ENCODE measurements around the gene LRIG1.

Gene LRIG1

DNA sequence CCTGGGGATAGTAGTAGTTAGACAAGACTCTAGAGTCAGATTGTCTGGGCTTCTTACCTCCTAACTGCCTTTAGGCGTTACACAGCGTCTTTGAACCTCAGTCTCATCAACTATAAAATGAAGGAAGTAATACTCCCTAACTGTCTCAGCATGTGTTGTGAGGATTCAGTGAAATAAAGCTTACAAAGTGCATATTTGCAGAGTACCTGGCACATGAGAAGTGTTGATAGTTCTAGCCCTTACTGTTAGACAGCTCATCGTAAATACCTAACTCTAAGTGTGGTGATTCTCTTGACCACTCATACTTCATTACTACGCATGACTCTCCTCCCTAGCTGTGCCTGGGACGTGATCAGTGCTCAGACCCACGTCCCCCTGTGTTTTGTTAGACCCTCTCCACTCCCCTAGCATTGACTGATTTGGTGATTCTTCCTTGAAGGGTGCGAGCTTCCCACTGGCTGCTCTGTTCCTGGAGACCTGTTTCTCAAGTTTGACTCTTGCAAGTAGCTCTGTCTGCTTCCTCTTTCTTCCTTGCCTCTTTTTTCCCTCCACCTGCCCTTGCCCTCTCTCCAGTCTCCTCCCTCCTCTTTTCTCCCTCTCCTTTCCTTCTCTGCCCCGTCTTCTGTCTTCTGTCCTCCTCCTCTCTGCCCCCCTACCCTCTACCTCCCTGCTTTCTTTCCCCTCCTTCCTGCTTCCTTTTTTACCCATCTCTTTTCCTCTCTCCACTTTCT lies 155.8 kb downstream of the LRIG1 start:
- H3K27ac ChIP-seq (ENCODE audit: low read depth, low read length, severe bottlenecking), result no peak overlapping the region
- H3K9me3 ChIP-seq (ENCODE audit: control insufficient read depth, low read length), result no peaks in the 10 kb centered on the region
- no peak overlapping the region for H3K4me3 ChIP-seq (ENCODE audit: extremely low read depth, insufficient read depth, low read length, poor library complexity, severe bottlenecking)
- no peaks in the 10 kb centered on the region for H3K36me3 ChIP-seq (ENCODE audit: control insufficient read depth, insufficient read depth, low read length)
- no peaks in the 10 kb centered on the region for H3K4me1 ChIP-seq (ENCODE audit: control insufficient read depth, insufficient read depth, low read length, poor library complexity, severe bottlenecking)
- 82 to 86% methylated on average over 6 to 8 of the region's 8 CpGs for WGBS, 2 experiments (ENCODE audit: insufficient coverage in 2 of 2)

DNA sequence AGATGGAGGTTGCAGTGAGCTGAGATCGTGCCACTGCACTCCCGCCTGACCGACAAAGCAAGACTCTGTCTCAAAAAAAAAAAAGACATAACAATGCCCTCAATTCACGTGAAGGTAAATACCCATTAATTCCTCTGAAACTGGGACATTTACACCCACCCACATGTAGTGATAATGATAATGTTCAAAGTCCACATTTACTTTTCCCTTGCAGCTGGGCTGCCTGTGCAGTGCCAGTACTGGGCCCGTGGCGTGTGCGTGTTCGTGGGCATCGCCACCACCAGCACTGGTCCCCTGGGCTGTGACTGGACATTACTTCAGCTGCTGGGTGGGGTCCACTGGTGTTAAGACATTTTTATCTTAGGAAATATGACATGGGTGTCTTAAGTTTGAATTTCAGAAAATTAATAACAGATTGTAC lies 156.4 kb downstream of the LRIG1 start:
- 93 to 100% methylated on average over 3 to 5 of the region's 9 CpGs for WGBS, 2 experiments (ENCODE audit: insufficient coverage in 2 of 2)
- H3K4me3 ChIP-seq (ENCODE audit: extremely low read depth, insufficient read depth, low read length, poor library complexity, severe bottlenecking), result no peak overlapping the region
- H3K4me1 ChIP-seq (ENCODE audit: control insufficient read depth, insufficient read depth, low read length, poor library complexity, severe bottlenecking), result no peaks in the 10 kb centered on the region

GRCh38 chr3:66342717-66343356 lies 158.0 kb downstream of the LRIG1 start:
- Histone ChIP-seq H3K27ac (ENCODE audit: low read depth, low read length, severe bottlenecking) (no peak overlapping the region), H3K9me3 (ENCODE audit: control insufficient read depth, low read length) (no peaks in the 10 kb centered on the region), H3K4me1 (ENCODE audit: control insufficient read depth, insufficient read depth, low read length, poor library complexity, severe bottlenecking) (no peaks in the 10 kb centered on the region), H3K4me3 (ENCODE audit: extremely low read depth, insufficient read depth, low read length, poor library complexity, severe bottlenecking) (no peak overlapping the region), H3K36me3 (ENCODE audit: control insufficient read depth, insufficient read depth, low read length) (no peaks in the 10 kb centered on the region)
- WGBS, 2 experiments (ENCODE audit: insufficient coverage in 2 of 2), result 90 to 97% methylated on average over 5 to 6 of the region's 8 CpGs

More for the DNA sequence above, 156.4 kb downstream of the LRIG1 start:
- H3K27ac ChIP-seq (ENCODE audit: low read depth, low read length, severe bottlenecking), result no peak overlapping the region
- H3K36me3 ChIP-seq (ENCODE audit: control insufficient read depth, insufficient read depth, low read length), result no peaks in the 10 kb centered on the region
- no peaks in the 10 kb centered on the region for H3K9me3 ChIP-seq (ENCODE audit: control insufficient read depth, low read length)

DNA sequence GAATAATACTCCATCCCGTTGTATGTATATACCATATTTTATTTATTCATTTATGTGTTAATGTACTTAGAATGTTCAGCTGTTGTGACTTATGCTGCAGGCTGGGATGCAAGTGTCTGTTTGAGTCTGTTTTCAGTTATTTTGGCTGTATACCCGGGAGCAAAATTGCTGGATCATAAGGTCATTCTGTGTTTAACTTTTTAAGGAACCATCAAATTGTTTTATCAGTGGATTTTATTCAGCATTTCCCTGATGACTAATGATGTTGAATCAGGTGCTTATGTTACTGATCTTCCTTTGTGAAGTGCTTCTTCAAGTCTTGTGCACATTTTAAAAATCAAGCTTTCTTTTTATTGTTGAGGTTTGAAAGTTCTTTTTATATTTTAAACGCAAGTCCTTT lies 161.9 kb downstream of the LRIG1 start:
- Histone ChIP-seq H3K4me1 (ENCODE audit: control insufficient read depth, insufficient read depth, low read length, poor library complexity, severe bottlenecking) (no peaks in the 10 kb centered on the region), H3K36me3 (ENCODE audit: control insufficient read depth, insufficient read depth, low read length) (no peaks in the 10 kb centered on the region), H3K27ac (ENCODE audit: low read depth, low read length, severe bottlenecking) (no peak overlapping the region), H3K4me3 (ENCODE audit: extremely low read depth, insufficient read depth, low read length, poor library complexity, severe bottlenecking) (no peak overlapping the region), H3K9me3 (ENCODE audit: control insufficient read depth, low read length) (no peaks in the 10 kb centered on the region)
- 100% methylated on average over 1 of the region's 3 CpGs; no CpG with 5 or more reads in 1 of the 2 experiments for WGBS, 2 experiments (ENCODE audit: insufficient coverage in 2 of 2)

DNA sequence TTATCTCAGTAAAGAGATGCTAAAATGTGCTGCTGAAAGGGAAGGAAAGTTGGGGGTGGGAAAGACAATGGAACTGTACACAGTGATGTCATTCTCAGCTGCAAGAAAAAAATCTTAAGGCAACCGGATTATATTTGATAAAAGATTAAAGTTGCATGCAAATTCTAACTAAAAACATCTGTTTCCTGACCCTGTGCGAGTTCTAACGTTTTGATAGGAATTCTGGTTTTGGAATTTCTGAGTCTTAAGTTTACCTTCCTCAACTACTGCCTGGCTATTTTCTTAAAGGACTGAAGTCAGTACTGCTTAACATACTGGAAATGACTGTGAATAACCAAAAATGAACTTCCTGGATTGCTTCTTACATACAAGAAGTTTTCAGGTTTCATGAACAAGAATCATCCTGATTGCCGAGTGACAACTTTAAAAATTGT lies 164.5 kb downstream of the LRIG1 start:
- Histone ChIP-seq H3K27ac (ENCODE audit: low read depth, low read length, severe bottlenecking) (no peak overlapping the region), H3K36me3 (ENCODE audit: control insufficient read depth, insufficient read depth, low read length) (no peaks in the 10 kb centered on the region), H3K4me1 (ENCODE audit: control insufficient read depth, insufficient read depth, low read length, poor library complexity, severe bottlenecking) (no peaks in the 10 kb centered on the region), H3K4me3 (ENCODE audit: extremely low read depth, insufficient read depth, low read length, poor library complexity, severe bottlenecking) (no peak overlapping the region), H3K9me3 (ENCODE audit: control insufficient read depth, low read length) (no peaks in the 10 kb centered on the region)
- 60 to 100% methylated on average over 1 of the region's 4 CpGs for WGBS, 2 experiments (ENCODE audit: insufficient coverage in 2 of 2)

- H3K4me1 ChIP-seq (ENCODE audit: control insufficient read depth, insufficient read depth, low read length, poor library complexity, severe bottlenecking), result no peaks in the 10 kb centered on the region
- WGBS, 2 experiments (ENCODE audit: insufficient coverage in 2 of 2), result no CpG with 5 or more reads among the region's 2 CpGs
- H3K4me3 ChIP-seq (ENCODE audit: extremely low read depth, insufficient read depth, low read length, poor library complexity, severe bottlenecking), result no peak overlapping the region
- no peaks in the 10 kb centered on the region for H3K9me3 ChIP-seq (ENCODE audit: control insufficient read depth, low read length)
- no peaks in the 10 kb centered on the region for H3K36me3 ChIP-seq (ENCODE audit: control insufficient read depth, insufficient read depth, low read length)
- H3K27ac ChIP-seq (ENCODE audit: low read depth, low read length, severe bottlenecking), result no peak overlapping the region
Observed at GRCh38 chr3:66335671-66336070, 165.2 kb downstream of the LRIG1 start.

All from mesodermal cell (in vitro differentiated cells).